ENCODE results near the gene RGMA.
A peak's percentile ranks its signal among the peaks of the same experiment; 100 is the strongest.
"Not testable (repeated sequence)": the region's sequence is repeated elsewhere in the genome, so short reads cannot be mapped to it uniquely, and the experiment has no call there.

Gene RGMA

DNA sequence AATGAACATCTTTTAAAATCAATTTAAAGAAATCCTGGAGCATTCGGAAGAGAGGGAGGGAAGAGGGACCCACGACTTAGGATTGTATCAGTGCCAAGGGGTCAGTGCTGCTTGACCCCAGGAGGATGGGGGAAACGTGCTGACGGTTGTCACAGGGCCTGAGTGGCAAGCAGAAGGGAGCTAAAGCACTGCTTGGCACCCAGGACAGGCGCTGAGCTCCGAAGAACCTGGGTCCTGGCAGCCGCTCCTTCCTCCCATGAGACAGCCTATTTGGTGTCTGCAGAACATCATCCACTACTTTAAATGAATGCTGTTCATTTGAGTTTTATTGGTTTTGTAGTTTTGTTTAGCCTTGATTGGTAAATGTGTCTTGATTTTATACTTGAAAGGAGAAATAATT, 54.5 kb downstream of the RGMA start:
- DNase-seq (ENCODE audit: low read depth in 2 of 2) = no peak

DNA sequence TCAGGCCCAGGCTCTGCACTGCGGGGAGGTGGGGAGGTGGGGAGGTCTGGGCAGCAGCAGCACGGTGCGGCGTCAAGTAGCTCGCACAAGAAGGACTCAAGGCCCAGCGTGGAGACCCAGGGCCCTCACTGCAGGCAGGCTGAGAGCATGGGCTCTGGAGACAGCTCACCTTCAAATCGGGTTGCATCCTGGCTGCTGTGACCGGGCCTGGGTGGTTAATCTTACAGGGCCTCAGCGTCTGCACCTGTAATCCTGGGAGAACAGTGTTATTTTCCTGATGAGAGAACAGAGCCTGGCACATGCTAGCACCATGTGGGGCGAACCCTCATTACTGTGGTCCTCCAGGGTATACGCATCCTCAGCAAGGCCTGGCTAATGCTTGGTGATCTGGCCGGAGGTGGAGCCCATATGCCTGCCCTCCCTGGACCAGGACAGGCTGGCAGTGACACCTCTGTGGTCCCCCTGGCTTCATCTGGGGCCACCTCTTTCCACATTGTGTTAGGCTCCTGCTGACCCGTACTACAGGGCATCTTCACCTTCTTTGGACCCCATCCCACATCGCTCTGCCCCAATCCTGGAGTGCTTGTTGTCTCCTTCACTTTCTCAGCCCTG, 55.5 kb downstream of the RGMA start:
- DNase-seq (ENCODE audit: low read depth in 2 of 2) = no peak

DNA sequence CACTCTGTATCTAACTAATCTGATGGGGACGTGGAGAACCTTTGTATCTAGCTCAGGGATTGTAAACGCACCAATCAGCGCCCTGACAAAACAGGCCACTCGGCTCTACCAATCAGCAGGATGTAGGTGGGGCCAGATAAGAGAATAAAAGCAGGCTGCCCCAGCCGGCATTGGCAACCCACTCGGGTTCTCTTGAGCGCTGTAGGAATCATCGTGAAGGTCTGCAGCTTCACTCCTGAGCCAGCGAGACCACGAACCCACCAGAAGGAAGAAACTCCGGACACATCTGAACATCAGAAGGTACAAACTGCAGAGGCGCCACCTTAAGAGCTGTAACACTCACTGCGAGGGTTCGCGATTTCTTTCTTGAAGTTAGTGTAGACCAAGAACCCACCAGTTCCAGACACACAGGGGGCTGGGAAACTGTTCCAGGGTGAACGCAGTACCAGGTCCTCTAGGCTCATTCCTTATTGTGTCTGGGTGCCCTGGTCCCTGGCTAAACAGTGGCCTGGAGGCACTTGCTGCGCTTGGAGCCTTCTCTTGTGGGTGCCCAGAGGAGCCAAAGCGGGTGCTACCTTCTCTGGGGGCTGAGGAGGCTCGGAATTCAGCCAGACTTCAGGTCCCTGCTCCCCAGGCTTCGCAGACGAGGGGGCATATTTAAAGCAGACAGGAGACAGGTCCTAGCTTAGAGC, 56.4 kb downstream of the RGMA start:
- not testable (repeated sequence) for DNase-seq (ENCODE audit: low read depth in 2 of 2)

DNA sequence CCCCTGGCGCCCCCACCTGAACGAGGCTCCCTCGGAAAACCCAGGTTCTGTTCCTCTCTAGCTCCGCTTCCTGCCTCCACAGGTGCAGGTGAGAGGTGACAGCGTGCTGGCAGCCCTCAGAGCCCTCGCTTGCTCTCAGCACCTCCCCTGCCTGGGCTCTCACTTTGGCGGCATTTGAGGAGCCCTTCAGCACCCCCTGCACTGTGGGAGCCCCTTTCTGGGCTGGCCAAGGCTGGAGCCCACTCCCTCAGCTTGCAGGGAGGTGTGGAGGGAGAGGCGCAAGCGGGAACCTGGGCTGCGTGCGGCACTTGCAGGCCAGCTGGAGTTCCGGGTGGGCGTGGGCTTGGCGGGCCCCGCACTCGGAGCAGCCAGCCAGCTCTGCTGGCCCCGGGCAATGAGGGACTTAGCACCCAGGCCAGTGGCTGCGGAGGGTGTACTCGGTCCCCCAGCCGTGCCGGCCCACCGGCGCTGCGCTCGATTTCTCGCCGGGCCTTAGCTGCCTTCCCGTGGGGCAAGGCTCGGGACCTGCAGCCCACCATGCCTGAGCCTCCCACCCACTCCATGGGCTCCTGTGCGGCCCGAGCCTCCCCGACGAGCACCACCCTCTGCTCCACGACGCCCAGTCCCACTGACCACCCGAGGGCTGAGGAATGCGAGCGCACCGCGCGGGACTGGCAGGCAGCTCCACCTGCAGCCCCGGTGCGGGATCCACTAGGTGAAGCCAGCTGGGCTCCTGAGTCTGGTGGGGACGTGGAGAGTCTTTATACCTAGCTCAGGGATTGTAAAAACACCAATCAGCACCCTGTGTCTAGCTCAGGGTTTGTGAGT, 57.2 kb downstream of the RGMA start:
- DNase-seq (ENCODE audit: low read depth in 2 of 2) = not testable (repeated sequence)

DNA sequence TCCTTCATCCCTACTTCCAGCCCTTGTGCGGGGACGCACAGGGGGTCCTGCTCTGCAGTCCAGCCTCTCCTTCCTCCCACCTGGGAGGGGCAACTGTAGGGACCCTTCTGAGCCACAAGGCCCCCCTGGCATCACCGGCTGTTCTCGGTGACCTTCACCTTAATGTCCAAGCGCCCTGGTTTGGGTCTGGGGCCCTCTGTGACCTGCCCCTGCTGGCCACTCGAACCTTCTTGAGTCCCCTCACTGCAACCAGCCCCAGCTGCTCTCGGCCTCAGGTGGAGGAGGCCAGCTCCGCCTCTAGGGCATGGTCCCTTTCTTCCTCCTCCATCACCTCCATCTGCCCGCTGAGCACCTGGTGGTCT, 57.9 kb downstream of the RGMA start:
- no peak for DNase-seq (ENCODE audit: low read depth in 2 of 2)

DNA sequence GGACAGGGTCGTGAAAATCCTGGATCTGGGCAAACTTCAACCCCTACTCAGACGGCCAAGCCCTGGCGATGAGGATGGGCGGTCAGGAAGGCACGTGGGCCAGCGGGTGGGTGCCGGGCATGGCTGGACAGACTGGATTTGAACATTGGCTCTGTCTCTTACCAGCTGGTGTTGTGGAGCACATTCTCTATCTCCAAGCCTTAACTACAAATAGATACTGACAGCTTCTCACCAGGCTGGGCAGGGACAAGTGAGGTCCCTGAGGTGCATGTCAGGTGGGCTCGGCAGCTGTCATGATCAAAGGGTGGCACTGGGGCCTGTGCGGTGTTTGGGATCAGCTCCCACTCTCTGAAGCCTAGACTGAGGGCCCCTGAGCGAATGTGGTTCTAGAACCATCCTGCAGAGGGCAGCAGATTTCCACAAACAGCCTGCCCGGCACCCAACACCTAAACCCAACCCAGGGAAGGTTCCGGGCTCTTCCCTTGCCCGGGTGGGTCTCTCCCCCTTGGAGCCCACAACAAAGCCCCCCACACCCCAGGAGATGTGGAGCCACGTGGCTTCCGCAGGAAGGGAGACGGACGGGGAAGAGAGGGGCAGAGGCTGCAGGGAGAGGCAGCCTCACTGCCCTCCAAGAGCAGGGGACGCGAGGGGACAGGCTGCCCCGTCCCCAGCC, 58.4 kb downstream of the RGMA start:
- peak; percentile 51 to 56 for DNase-seq (ENCODE audit: low read depth in 2 of 2)

DNA sequence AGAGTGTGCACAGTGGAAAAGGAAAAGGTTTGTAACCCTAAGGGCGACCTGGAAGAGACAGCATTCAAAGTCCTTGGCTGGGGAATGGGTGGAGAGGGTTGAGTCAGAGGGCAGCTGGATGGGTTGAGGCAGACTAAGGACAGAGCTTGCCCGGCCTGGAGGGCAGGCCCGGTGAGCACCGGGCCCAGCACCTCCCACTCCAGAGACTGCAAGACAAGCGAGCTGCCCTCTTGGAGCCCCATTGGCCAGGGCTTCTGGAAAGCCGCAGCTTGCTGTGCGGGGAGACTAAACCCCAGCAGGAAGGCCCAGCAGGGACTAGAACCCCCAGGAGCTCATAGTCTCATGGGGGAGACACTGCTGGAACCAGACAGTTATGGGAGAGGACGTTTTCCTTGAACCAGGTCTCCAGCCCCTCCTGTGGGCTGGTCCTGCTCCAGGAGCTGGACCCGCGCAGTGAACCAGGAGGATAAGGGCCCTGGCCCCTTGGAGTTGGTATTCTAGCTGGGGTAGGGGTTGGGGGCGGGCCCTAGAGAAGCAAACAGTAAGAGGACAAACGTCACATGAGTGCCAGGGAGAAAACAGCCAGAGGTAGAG, 59.1 kb downstream of the RGMA start:
- no peak for DNase-seq (ENCODE audit: low read depth in 2 of 2)

DNA sequence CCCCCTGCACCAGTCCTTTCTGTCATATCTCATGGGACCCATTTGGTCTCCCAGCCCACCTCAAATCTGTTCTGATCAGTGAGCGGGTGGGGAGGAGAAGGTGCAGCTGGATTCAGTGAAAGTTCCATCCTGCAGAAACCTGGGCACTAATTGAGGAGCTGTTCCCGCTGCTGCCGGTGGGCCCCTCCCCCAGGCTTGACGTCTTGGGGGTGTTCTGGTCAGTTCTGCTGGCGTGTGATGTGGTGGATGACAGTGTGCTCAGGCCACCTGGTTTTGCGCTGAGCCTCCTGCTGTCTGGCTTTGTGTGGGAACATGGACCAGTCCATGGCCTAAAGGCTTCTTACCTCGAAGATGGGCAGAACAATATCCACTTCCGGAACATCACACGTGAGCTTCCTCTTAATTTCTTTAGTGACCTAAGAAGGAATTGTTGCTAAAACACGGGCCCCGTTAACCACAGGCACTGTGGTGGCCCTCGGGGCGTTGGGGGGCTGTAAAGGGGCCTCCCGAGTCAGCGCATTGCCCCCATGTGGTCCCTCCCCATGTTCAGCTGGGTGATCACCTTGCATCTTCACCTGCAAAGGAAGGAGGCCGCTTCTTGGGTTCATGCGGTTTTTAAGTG, 59.7 kb downstream of the RGMA start:
- DNase-seq (ENCODE audit: low read depth in 2 of 2) = no peak

DNA sequence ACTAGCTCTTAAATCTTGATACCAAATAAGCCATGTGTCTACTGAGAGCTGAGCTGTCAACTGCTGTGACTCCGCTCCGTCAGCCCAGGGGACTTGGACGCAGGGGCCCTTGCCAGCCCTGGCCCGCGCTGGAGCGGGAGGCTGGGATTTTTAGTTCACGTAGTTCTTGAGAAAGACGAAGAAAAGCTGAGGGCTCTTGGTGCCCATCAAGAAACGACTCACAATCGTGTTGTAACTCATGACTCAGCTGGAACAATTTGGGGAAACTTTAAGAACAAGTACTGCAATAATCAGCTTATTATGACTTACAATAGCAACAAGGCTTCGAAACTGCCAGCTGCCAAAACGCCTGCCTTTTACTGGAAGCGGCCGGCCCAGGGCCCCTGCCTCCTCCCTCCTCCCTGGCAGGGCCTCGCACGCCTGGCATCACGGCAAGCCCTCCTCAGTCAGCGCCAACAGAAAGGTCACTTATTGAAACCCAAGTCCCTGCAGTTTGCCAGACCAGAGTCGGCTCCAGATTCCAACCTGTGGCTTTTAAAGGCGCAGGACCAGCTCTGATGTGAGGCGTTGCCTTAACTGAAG, 60.3 kb downstream of the RGMA start:
- DNase-seq (ENCODE audit: low read depth in 2 of 2) = no peak

DNA sequence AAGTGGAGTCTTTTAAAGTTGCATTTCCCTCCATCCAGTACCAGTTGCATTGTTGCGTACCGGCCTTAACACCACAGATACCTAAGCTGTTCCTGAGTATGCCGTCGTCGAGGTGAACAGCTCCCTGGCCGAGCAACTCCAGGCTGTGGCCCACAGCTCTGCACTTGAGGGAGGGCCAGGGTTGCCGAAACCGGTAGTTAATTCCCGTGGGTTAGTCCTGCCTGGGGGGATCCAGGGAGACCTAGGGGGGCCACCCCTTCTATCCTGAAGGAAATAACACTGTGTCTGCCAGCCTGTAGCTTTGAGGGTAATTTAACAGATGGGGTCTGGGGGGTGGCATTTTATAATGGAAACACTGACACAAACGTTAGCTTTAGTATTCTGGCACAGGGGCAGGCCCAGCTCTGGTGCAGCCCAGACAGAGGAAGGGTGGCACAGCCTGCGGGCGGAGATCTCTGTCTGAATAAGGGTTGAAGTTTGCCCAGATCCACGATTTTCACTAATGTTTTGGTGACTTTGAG, 60.8 kb downstream of the RGMA start:
- no peak for DNase-seq (ENCODE audit: low read depth in 2 of 2)

DNA sequence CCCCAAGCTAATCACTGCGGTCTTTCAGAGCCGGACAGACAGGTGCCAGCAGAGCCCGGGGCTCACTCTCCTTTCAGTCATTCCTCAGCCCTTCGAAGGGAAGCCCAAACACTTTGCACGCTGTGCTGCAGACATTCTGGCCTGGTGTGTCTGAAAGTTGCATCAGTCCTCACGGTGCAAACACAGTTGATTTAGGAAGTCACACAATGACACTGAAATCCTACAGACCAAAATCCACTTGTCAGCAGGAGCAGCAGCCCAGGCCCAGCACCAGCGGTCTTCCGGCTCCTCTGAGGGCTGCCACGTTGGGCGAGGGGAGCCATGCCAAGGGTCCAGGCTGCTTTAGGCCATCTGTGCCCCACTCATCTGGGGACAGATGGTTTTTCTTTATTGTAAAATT, 61.6 kb downstream of the RGMA start:
- DNase-seq (ENCODE audit: low read depth in 2 of 2) = no peak

DNA sequence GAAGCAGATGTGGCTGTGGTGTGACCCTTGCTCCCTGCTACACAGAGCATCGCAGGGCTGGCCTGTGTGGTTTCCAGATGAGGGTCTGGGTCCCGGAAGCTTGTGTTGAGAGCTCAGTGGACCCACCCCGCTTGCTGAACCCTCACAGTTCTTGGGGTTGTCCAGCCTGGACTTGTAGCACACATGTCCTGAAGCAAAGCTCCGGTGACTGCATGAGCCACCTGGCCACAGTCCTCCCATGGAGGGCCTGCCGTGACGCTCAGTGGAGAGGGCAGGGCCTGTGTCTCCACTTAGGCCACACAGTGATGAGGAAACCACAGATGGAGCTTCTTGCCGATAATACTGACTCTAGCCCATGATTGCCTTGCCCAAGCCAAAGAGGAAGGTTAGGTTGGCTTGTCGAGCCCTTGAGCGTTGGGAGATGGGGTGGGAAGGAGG, 62.6 kb downstream of the RGMA start:
- DNase-seq (ENCODE audit: low read depth in 2 of 2) = no peak

DNA sequence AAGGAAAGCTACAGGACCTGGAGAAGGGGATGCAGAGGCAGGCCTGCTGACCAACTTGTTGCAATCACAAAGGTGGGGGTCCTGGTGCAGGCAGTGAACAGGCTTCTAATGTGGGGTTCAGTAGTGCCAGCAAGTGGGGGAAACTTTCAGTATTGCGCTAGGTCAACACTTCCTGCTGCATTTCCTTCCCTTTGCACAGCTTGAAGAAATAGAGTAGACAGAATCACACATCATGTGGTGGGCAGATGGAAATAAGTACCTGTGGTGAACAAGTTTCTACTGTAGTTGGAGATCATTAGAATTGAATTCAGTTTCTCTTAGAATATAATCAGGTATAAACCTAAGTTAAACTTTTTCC, 63.4 kb downstream of the RGMA start:
- DNase-seq (ENCODE audit: low read depth in 2 of 2) = no peak

DNA sequence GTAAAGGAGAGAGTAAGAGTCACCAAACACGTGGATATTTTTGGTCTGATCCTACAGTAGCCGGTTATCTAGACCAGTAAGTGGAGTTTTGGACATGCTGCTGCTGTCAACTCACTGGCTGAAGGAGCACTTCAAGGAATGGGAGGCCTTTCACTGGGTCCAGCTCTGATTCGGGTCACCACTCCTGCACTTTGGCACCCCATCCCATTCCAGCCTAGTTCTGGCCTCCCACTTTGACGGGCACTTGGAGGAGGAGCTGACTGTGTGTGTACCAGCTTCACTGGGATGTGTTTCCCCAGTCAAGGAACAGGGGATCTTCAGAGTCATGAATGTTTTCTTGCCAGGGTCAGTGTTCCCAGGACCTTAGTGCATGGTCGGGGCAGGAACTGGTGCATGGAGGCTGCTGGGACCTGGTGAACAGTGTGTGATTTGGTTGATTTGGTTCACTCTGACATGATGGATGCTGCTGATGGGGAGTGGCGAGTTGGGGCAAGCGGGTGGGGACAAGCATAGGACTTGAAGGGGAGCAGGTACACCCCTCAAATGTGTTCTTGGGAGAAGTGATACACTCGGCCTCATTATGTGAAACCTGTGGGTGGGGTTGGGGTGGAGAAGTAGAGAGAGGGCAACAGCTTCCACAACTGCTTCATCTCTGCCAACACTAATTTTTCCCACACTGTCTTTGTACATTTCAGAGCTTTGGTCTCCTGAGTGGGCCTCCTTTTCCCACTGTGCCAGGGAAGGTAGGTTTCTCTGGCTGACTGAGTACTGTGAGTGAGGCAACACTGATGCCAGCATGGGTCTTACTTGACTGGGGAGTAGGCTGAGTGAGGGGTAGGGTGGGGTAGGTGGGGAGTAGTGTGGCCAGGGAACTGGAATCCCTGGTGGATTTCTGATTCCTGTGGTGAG, 64.0 kb downstream of the RGMA start:
- no peak for DNase-seq (ENCODE audit: low read depth in 2 of 2)

DNA sequence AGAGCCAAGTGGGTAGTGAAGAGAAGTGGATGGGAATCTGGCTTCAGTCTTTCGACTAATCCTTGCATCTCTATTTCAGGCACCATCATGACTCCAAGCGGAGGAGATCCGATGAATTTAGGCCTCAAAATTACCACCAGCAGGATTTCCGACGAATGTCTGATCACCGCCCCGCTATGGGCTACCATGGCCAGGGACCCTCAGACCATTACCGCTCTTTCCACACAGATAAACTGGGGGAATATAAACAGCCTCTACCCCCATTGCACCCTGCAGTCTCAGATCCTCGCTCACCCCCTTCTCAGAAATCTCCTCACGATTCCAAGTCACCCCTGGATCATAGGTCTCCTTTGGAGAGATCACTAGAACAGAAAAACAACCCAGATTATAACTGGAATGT, 64.7 kb downstream of the RGMA start:
- DNase-seq (ENCODE audit: low read depth in 2 of 2) = no peak

DNA sequence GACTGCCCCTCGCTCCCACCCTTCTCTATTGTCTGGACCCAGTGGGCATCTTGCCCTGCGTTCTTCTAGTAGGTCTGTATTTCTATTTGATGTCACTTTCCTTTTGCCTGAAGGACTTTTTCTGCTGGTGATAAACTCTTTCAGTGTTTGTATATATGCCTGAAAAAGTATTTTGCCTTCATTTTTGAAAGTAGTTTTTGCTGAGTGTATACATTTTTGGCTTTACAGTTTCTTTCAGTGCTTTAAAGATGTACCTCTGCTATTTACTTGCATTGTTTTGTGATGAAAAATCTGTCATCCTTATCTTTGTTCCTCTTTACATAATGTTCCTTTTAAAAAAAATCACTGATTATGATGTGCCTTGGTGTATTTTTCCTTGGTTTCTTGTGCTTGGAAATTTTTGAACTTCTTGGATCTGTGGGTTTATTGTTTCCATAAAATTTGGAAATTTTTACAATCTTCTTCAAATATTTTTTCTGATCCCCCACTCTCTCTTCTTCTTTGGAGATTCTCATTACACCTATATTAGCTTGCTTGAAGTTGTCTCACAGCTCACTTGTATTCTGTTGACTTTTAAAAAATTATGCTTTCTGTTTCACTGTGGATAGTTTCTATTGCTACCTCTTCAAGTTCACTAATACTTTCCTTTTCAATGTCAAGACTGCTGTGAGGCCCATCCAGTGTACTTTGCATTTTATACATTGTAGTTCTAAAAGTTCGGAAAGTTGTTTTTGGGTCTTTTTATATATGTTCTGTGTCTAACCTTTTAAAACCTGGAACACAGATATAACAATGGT, 67.8 kb downstream of the RGMA start:
- DNase-seq (ENCODE audit: low read depth in 2 of 2) = no peak

DNA sequence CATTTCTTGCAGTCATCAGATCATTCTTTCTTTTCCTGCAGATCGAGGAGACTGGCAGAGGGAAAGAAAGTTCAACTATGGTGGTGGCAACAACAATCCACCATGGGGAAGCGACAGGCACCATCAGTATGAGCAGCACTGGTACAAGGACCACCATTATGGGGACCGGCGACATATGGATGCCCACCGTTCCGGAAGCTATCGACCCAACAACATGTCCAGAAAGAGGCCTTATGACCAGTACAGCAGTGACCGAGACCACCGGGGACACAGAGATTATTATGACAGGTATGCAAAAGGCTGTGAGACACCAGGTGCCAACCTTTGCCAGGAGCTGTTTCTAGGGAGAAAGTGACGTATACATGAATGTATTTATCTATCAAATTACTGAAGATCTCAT, 69.0 kb downstream of the RGMA start:
- DNase-seq (ENCODE audit: low read depth in 2 of 2) = no peak

DNA sequence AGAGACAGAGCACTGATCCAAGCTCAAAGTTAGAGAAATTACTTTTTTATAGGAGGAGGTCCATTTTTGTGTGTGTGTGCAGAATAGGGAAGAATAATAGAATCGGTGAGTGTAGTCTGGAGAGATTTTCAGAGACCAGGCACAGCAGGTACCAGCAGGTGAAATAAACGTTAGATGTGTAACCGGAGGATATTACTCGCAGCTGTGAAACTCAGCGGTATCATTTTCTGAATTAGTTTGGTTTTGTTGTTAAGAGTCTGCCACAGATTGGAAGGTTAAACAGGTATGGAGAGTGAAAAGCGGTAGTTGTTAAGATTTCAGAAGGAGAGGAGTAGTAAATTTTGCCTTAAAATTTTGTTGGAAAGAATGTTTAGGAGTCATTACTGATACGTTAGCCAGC, 69.9 kb downstream of the RGMA start:
- DNase-seq (ENCODE audit: low read depth in 2 of 2) = no peak

DNA sequence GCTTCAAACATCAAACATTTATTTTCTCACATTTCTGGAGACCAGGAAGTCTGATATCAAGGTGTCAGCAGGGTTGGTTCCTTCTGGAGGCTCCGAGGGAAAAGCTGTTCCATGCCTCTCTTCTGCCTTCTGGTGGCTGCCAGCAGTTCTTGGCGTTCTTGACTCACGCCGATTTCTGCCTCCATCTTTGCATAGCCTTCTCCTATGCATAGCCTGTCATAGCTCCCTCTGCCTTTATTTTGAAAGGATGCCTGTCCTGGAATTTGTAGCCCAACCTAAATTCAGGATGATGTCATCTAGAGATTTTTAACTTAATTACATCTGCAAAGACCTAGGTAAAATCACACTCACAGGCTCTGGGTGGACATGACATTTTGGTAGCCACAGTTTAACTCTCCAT, 70.4 kb downstream of the RGMA start:
- no peak for DNase-seq (ENCODE audit: low read depth in 2 of 2)
